Right lobe of liver (tissue), 6 donors: Measurements from ENCODE around the gene CARMIL1. TPM values are rescaled to one million over a fixed set of nuclear protein-coding genes. Genes with fewer than 3 reads are reported as not detected.

ENCODE experiments used
- ATAC-seq, 4 donors: fragments of 200-7000 bp; cut with Tn5 transposase; one replicate each; pipeline ENCODE4 v1.9.1; 2020; ENCODE audit warnings: mild to moderate bottlenecking in 4 of 4, moderate library complexity in 4 of 4
- DNase-seq, 3 donors: peaks; one replicate each; pipeline ENCODE4 v3.0.0-alpha.2; 2020
- H3K27ac ChIP-seq, 3 donors: fragments of 200-600 bp; one replicate each; pipeline ENCODE4 v1.8.0; 2022
- H3K27me3 ChIP-seq, 2 donors: fragments of 200-600 bp; one replicate each; pipeline ENCODE4 v1.8.0; 2022
- H3K36me3 ChIP-seq, 4 donors: fragments of 200-600 bp; sonication (generic) in 1 of 4; one replicate each; pipeline versions ENCODE4 v1.5.1 to v1.8.0; 2017 to 2022; ENCODE audit warnings: control low read depth in 1 of 4
- H3K4me1 ChIP-seq, 4 donors: fragments of 200-600 bp; sonication (generic) in 1 of 4; one replicate each; pipeline versions ENCODE4 v1.5.1 to v1.8.0; 2017 to 2022; ENCODE audit warnings: control low read depth in 1 of 4
- H3K4me3 ChIP-seq, 3 donors: fragments of 200-600 bp; one replicate each; pipeline ENCODE4 v1.8.0; 2022
- H3K9me3 ChIP-seq, 4 donors: fragments of 200-600 bp; sonication (generic) in 1 of 4; one replicate each; pipeline versions ENCODE4 v1.5.1 to v1.8.0; 2017 to 2022; ENCODE audit warnings: control low read depth in 1 of 4
- POLR2A ChIP-seq: fragments of 450-650 bp; IDR thresholded peaks from one replicate; pipeline ENCODE4 v1.6.1; 2017; ENCODE audit warnings: antibody characterized with exemption, mild to moderate bottlenecking
- WGBS: methylation state at CpG from one replicate; pipeline ENCODE4 v1.1.6; 2018; ENCODE audit warnings: low coverage, low lambda C conversion rate; ENCODE audit not compliant: insufficient coverage; ENCODE audit errors: missing lambda C conversion rate; 5-methylcytosine and 5-hydroxymethylcytosine counted together
- intact Hi-C, 2 donors: fragments of 100-400 bp; cut with DNase I; formaldehyde crosslinking; loops; one replicate each; pipeline versions ENCODE4 v1.11.2 to v1.14.1; 2022
- total RNA-seq, 6 experiments: library from RNA; depleted of rRNA in 2 of 6; stranded (reverse); fragments of >200 nt in 2 of 6; fragmentation: NEBNext Ultra II Directional in 3 of 6; extraction: Animal tissue kit (Norgen Biotek cat#: 25700) in 3 of 6; gene quantifications; one replicate each; pipeline versions ENCODE4 v1.1.0 to v1.2.4, GENCODE V29; 2016 to 2023
- TF ChIP-seq, protein P1 (sequence below), 4 donors: fragments of 200-600 bp in 3 of 4; fragments of 450-650 bp in 1 of 4; IDR thresholded peaks; one replicate each; pipeline versions ENCODE4 v1.5.1 to v1.8.0; 2016 to 2022; ENCODE audit warnings: antibody characterized with exemption in 4 of 4, mild to moderate bottlenecking in 2 of 4
- donor health status: DM: no; HTN: yes; CAD: no.
- donor health status: DM: no; HTN: no; CAD: no.
- donor health status: DM: no; HTN: no; CAD: no.
- donor health status: DM: no; HTN: yes; CAD: no.
- donor health status: DM: no; HTN: yes; CAD: no.

CARMIL1 gene
- total RNA-seq, 6 experiments from 2014 or later: 3.3 to 8.6 (median 4.6) TPM

DNA sequence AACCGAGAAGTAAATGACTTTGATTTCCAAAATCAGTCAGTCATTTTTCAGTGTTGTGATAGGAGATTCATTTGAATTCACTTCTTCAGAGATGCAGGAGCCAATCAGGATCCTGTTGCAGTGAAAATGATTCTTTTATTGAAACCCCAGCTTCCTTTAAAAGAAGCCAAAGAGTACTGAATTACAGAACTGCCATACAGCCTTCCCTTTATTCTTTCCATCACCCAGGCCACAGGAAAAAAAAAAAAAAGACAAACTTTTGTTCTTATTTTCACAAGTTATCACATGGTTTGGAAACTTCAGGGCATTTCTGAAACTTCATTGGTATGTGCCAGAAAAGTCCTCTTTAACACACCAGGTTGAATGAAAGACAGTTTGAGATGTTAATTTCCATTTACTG, 1.8 kb upstream of the CARMIL1 start:
- Histone ChIP-seq H3K27me3 (no peaks in the 10 kb centered on the region), H3K9me3 (no peaks in the 10 kb centered on the region), H3K27ac (no peak overlapping the region), H3K4me1 (peaks cover 0 to 7% (median 0%) of the 10 kb centered on the region in 4 donors), H3K4me3 (no peak overlapping the region), H3K36me3 (no peaks in the 10 kb centered on the region)
- TF ChIP-seq, protein P1, sequence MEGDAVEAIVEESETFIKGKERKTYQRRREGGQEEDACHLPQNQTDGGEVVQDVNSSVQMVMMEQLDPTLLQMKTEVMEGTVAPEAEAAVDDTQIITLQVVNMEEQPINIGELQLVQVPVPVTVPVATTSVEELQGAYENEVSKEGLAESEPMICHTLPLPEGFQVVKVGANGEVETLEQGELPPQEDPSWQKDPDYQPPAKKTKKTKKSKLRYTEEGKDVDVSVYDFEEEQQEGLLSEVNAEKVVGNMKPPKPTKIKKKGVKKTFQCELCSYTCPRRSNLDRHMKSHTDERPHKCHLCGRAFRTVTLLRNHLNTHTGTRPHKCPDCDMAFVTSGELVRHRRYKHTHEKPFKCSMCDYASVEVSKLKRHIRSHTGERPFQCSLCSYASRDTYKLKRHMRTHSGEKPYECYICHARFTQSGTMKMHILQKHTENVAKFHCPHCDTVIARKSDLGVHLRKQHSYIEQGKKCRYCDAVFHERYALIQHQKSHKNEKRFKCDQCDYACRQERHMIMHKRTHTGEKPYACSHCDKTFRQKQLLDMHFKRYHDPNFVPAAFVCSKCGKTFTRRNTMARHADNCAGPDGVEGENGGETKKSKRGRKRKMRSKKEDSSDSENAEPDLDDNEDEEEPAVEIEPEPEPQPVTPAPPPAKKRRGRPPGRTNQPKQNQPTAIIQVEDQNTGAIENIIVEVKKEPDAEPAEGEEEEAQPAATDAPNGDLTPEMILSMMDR (IDR thresholded peaks at IDR 0.05): peak in 1 of 4 donors; percentile 1
- no peak for TF ChIP-seq POLR2A
- no peak for DNase-seq
- WGBS: 100% methylated on average over 1 of the region's 1 CpG
- intact Hi-C loops: loop anchor here in 1 of 2 donors (10.0 kb wide), 1 partner anchor 217 kb away; no protein-coding TSS in a partner anchor
- no peak for ATAC-seq

DNA sequence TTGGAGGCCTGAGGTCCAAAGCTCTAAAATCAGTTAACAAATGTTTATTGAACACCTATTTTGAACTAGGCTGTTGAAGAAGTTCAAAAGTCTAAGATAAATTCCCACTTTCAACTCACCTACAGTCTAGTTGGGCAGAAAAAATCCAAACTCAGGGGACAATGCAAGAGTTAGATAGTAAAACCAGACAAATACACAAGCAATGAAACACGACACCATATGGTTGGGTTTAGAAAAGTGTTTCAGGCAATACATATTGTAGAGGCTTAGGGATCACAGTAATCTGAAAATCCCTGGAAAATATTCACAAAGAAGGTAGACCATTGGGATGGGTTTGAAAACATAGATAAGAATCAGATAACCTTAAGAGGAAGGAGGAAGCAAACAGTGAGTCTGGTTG, 1.3 kb upstream of the CARMIL1 start:
- peaks cover 0 to 7% (median 0%) of the 10 kb centered on the region in 4 donors for H3K4me1 ChIP-seq
- no peaks in the 10 kb centered on the region for H3K9me3 ChIP-seq
- no peaks in the 10 kb centered on the region for H3K36me3 ChIP-seq
- DNase-seq (no peak), ATAC-seq (no peak)
- 100% methylated on average over 1 of the region's 1 CpG for WGBS
- no peak overlapping the region for H3K4me3 ChIP-seq
- intact Hi-C loops: loop anchor here in 1 of 2 donors (10.0 kb wide), 1 partner anchor 217 kb away; no protein-coding TSS in a partner anchor
- no peaks in the 10 kb centered on the region for H3K27me3 ChIP-seq
- H3K27ac ChIP-seq: no peak overlapping the region
- TF ChIP-seq, protein P1 (IDR thresholded peaks at IDR 0.05): no peak
- no peak for TF ChIP-seq POLR2A

DNA sequence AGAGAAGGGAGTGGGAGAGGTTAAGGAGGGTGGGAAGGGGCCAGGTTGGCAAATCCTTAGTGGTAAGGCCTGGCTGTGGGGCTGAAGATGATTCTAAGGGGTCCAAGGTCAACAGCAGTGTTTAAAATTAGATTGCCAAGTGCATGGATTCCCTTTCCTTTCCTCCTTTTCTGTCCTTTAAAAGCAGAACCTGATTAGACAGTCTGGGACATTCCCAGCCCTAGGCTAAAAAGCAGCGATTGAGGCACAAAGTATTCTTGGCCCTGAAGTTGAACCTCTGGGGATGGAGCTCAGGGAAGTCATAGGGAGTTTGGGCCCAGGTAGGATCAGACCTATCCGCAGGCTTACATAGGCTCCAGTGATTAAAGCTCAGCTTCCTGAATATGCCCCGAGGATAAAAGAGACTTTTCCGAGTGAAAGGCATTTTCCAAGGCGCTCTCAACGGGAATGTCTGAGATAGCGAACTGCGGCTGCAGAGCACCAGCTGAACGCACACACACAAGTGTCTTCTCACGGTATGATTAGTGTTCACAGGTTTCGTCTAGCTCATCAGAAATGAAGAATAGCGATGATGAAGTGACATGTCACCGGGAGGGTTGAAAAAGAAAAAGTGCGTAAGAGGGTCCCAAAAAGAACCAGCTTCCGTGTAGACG, 787 bp upstream of the CARMIL1 start:
- peaks cover 0 to 7% (median 0%) of the 10 kb centered on the region in 4 donors for H3K4me1 ChIP-seq
- no peaks in the 10 kb centered on the region for H3K36me3 ChIP-seq
- H3K27me3 ChIP-seq: no peaks in the 10 kb centered on the region
- DNase-seq (no peak), ATAC-seq (peak; percentile 2 to 18 (median 12))
- no peak for TF ChIP-seq POLR2A
- TF ChIP-seq, protein P1 (IDR thresholded peaks at IDR 0.05): no peak
- H3K27ac ChIP-seq: peak overlapping the region in 1 of 3 donors; percentile 62
- peak overlapping the region; percentile 81 to 86 (median 82) for H3K4me3 ChIP-seq
- no peaks in the 10 kb centered on the region for H3K9me3 ChIP-seq
- intact Hi-C loops: loop anchor here in 1 of 2 donors (10.0 kb wide), 1 partner anchor 216 kb away; no protein-coding TSS in a partner anchor
- WGBS: 5% methylated on average over 16 of the region's 16 CpGs

DNA sequence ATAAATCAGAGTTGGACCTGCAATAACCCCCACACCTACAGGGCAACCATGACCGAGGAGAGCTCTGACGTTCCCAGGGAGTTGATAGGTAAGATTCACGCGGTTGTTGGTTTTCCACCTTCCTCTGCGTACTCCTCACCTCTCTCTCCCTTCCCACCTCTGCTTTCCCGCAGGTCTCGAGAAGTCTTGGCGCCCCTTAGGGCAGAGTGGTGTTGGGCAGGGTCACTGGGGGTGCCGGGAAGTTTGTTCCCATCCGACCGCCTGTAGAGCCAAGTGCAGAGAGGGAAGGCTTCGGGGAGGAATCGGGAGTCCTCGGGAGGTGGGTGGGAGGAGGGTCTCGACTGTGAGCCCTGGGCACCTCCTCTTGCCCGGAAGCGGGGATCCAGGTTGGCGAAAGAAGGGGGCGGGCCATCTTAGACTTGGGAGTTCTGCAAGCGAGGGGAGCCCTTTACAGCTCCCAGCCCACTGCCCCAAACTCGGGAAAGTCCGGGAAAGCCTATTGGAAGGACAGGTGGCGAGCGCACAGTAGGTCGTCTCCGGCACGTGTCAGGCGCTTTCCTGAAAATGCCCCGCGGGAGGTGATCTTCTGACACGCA, 672 bp downstream of the CARMIL1 start:
- DNase-seq: peak in 2 of 3 donors; percentile 28 to 55

More for the DNA sequence above, 672 bp downstream of the CARMIL1 start:
- peaks cover 0 to 7% (median 0%) of the 10 kb centered on the region in 4 donors for H3K4me1 ChIP-seq
- no peaks in the 10 kb centered on the region for H3K36me3 ChIP-seq
- TF ChIP-seq, protein P1 (IDR thresholded peaks at IDR 0.05): no peak
- no peak for TF ChIP-seq POLR2A
- H3K4me3 ChIP-seq: peak overlapping the region; percentile 81 to 86 (median 82)
- intact Hi-C loops: loop anchor here in 1 of 2 donors (10.0 kb wide), 1 partner anchor 215 kb away; no protein-coding TSS in a partner anchor
- under 1% methylated on average over 24 of the region's 31 CpGs for WGBS
- H3K9me3 ChIP-seq: no peaks in the 10 kb centered on the region
- no peaks in the 10 kb centered on the region for H3K27me3 ChIP-seq
- peak overlapping the region in 2 of 3 donors; percentile 15 to 18 for H3K27ac ChIP-seq
- ATAC-seq: peak; percentile 2 to 4 (median 3)
